DOHH2 (cell line): ENCODE data around the gene TRAK1.

Source experiments
- H3F3A ChIP-seq: fragments of 200-600 bp; sonication (generic), shearing (Covaris generic); 2 replicates; pipeline ENCODE4 v1.6.0; 2016; ENCODE audit warnings: antibody characterized with exemption, mild to moderate bottlenecking; ENCODE audit not compliant: control insufficient read depth, insufficient read depth
- H3K27ac ChIP-seq: fragments of 200-600 bp; sonication (generic); 2 replicates; pipeline ENCODE4 v1.5.1; 2014; ENCODE audit warnings: low read depth, mild to moderate bottlenecking, low read length, moderate library complexity
- H3K27me3 ChIP-seq: fragments of 200-600 bp; sonication (generic); 2 replicates; pipeline ENCODE4 v1.6.1; 2014; ENCODE audit warnings: mild to moderate bottlenecking, low read length, mixed read lengths; ENCODE audit not compliant: control insufficient read depth
- H3K36me3 ChIP-seq: fragments of 200-600 bp; sonication (generic); 2 replicates; pipeline ENCODE4 v1.6.1; 2014; ENCODE audit warnings: mild to moderate bottlenecking, low read length, moderate library complexity, mixed read lengths; ENCODE audit not compliant: control insufficient read depth
- H3K4me1 ChIP-seq: fragments of 200-600 bp; sonication (generic); 2 replicates; pipeline ENCODE4 v1.6.1; 2014; ENCODE audit warnings: mild to moderate bottlenecking, low read length, mixed read lengths; ENCODE audit not compliant: control insufficient read depth
- H3K4me2 ChIP-seq: fragments of 200-600 bp; sonication (generic); 2 replicates; pipeline ENCODE4 v1.6.0; 2014; ENCODE audit warnings: mild to moderate bottlenecking, low read length, moderate library complexity
- H3K4me3 ChIP-seq: fragments of 200-600 bp; sonication (generic); 2 replicates; pipeline ENCODE4 v1.5.1; 2014; ENCODE audit warnings: mild to moderate bottlenecking, low read length, mixed read lengths
- H3K79me2 ChIP-seq: fragments of 200-600 bp; sonication (generic); 2 replicates; pipeline ENCODE4 v1.6.1; 2014; ENCODE audit warnings: mild to moderate bottlenecking, low read length, mixed read lengths; ENCODE audit not compliant: control insufficient read depth
- H3K9me2 ChIP-seq: fragments of 200-600 bp; sonication (generic); replicated peaks from 2 replicates; pipeline ENCODE4 v1.6.1; 2014; ENCODE audit warnings: mild to moderate bottlenecking, low read length, mixed read lengths; ENCODE audit not compliant: control insufficient read depth
- H3K9me3 ChIP-seq: fragments of 200-600 bp; sonication (generic); 2 replicates; pipeline ENCODE4 v1.6.1; 2014; ENCODE audit warnings: antibody characterized with exemption, low read length, mixed read lengths; ENCODE audit not compliant: control insufficient read depth, insufficient read depth
- H4K20me1 ChIP-seq: fragments of 200-600 bp; sonication (generic); 2 replicates; pipeline ENCODE4 v1.6.0; 2014; ENCODE audit warnings: low read depth, mild to moderate bottlenecking, antibody characterized with exemption, low read length, moderate library complexity; ENCODE audit not compliant: control insufficient read depth, insufficient read depth
- EZH2phosphoT487 ChIP-seq: fragments of 200-600 bp; sonication (generic); IDR thresholded peaks from 2 replicates; pipeline ENCODE4 v1.6.1; 2017; ENCODE audit warnings: borderline replicate concordance, mild to moderate bottlenecking, antibody characterized with exemption, low read length, moderate library complexity, mixed read lengths
- TF ChIP-seq, protein P1 (sequence below): fragments of 200-600 bp; sonication (generic); IDR thresholded peaks from one replicate; pipeline ENCODE4 v1.5.1; 2014; ENCODE audit warnings: antibody characterized with exemption, mild to moderate bottlenecking, low read depth, low read length; ENCODE audit not compliant: poor library complexity, severe bottlenecking

TRAK1 gene

DNA sequence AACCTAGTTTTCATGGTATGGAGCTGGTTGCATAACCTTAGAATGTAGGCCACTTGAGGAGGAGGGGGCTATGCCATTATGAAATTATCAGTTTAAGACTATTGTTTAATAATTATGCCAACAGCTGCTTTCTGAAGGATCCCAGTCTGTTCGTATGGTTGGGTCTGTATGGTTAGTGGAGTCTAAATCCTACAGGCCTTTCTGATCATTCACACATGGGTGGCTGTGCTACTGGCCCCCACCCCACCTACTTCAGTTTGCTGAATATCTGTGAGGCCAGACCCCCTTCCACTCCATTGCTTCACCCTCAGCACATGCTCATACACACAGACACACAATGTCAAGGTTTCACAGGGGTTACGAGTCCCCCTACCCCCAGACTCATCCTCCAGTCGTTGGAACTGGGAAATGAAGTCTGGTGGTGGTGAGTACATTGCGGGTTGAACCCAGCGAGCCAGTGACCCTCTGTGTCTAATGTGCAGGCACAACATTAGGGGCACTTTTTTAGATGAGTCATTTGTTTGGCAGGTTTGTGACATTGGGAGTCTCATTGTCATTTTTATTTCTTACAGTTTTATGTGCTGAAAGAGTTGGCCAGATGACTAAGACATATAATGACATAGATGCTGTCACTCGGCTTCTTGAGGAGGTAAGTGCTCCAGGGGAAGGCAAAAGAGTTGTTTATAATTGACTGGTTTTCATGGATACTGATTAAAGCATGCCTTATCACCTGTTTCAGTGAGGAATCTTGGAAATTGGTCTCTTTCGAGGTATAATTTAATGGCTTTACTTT, 85.3 kb downstream of the TRAK1 start:
- H3K9me2 ChIP-seq = no peaks in the 10 kb centered on the region
- peaks cover 95% of the 10 kb centered on the region for H3K4me1 ChIP-seq
- peak overlapping the region; percentile 95 for H3K27ac ChIP-seq
- no peak for TF ChIP-seq EZH2phosphoT487
- TF ChIP-seq, protein P1, sequence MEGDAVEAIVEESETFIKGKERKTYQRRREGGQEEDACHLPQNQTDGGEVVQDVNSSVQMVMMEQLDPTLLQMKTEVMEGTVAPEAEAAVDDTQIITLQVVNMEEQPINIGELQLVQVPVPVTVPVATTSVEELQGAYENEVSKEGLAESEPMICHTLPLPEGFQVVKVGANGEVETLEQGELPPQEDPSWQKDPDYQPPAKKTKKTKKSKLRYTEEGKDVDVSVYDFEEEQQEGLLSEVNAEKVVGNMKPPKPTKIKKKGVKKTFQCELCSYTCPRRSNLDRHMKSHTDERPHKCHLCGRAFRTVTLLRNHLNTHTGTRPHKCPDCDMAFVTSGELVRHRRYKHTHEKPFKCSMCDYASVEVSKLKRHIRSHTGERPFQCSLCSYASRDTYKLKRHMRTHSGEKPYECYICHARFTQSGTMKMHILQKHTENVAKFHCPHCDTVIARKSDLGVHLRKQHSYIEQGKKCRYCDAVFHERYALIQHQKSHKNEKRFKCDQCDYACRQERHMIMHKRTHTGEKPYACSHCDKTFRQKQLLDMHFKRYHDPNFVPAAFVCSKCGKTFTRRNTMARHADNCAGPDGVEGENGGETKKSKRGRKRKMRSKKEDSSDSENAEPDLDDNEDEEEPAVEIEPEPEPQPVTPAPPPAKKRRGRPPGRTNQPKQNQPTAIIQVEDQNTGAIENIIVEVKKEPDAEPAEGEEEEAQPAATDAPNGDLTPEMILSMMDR = no peak
- H4K20me1 ChIP-seq = no peaks in the 10 kb centered on the region
- peak overlapping the region; percentile 75 for H3K4me2 ChIP-seq
- H3K4me3 ChIP-seq = peak overlapping the region; percentile 64
- H3K9me3 ChIP-seq = no peaks in the 10 kb centered on the region
- peaks cover 82% of the 10 kb centered on the region for H3K79me2 ChIP-seq
- peaks cover 41% of the 10 kb centered on the region for H3F3A ChIP-seq
- H3K27me3 ChIP-seq = no peaks in the 10 kb centered on the region
- H3K36me3 ChIP-seq = peaks cover 54% of the 10 kb centered on the region

DNA sequence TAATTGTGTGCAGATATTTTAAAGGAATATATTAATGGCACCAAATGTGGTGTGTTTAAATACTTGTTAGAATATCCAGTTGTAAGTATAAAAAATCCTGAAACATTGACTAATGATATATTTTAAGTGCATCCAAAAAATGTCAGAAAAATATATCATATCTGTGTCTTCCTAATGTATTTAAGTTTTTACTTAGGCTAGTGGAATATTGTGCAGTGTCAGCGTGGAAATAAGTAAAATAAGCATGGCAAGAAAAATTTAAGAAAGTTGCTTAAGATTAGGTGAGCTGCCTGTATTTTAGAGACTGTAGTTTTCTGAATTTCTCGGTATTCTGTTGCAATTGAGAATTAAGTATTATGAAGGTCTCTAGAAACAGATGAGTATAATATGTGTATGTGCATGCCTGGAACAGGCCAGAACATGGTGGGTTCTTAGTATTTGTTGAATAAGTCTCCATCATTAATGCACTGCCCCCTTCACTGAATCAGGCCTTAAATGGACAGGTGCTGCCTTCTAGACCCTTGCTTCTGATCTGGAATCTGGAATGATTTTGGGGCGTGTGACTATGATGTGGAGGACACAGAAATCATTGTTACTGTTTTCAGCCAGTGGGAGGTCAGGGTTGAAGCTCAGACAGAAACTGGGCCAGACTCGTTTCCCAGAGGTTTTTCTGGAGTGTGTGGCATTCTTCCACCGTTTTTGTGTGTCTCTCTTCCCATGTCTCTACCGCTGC, 86.1 kb downstream of the TRAK1 start:
- Histone ChIP-seq H3K9me3 (no peaks in the 10 kb centered on the region), H3K4me1 (peaks cover 88% of the 10 kb centered on the region), H3K27me3 (no peaks in the 10 kb centered on the region), H3F3A (peaks cover 41% of the 10 kb centered on the region), H3K4me3 (peak overlapping the region; percentile 64), H4K20me1 (no peaks in the 10 kb centered on the region), H3K4me2 (peak overlapping the region; percentile 75), H3K9me2 (no peaks in the 10 kb centered on the region), H3K27ac (peak overlapping the region; percentile 95), H3K36me3 (peaks cover 57% of the 10 kb centered on the region), H3K79me2 (peaks cover 82% of the 10 kb centered on the region)
- no peak for TF ChIP-seq EZH2phosphoT487
- TF ChIP-seq, protein P1 = no peak

DNA sequence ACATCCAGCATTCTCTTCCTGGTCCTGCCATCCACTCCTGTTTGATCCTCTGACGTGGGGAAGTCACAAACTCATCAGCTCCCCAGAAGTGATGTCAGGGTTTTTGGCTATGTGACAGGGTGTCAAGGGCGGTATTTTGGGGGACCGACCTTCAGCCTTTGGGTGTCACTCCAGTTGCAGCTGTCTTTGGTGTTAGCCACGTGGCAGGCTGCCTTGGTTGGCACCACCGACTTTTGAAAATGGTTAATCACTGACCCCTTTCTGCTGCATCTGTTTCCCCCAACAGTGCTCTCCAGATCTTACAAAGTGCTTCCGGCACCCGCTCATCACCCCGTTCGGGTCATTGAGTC, 86.6 kb downstream of the TRAK1 start:
- Histone ChIP-seq H3K4me3 (peak overlapping the region; percentile 64), H3K79me2 (peaks cover 82% of the 10 kb centered on the region), H4K20me1 (no peaks in the 10 kb centered on the region), H3K27me3 (no peaks in the 10 kb centered on the region), H3K27ac (peak overlapping the region; percentile 95), H3K9me2 (no peaks in the 10 kb centered on the region), H3K4me1 (peaks cover 83% of the 10 kb centered on the region), H3K4me2 (peak overlapping the region; percentile 75), H3K9me3 (no peaks in the 10 kb centered on the region), H3F3A (peaks cover 39% of the 10 kb centered on the region), H3K36me3 (peaks cover 62% of the 10 kb centered on the region)
- TF ChIP-seq, protein P1 = no peak
- TF ChIP-seq EZH2phosphoT487 = no peak
